CD4-positive, alpha-beta T cell treated with Interleukin-15 for 1 hour (primary cell): Measurements from ENCODE around the gene CAAP1.
"Not testable (repeated sequence)": the region's sequence is repeated elsewhere in the genome, so short reads cannot be mapped to it uniquely, and the experiment has no call there.

Experiments used
- DNase-seq: peaks from one replicate; pipeline ENCODE4 v3.0.0-alpha.2; 2020

Gene CAAP1

GRCh38 chr9:26892251-26893029, at the start of gene CAAP1:
Gene CAAP1, minus strand, starts transcription at chr9:26892802. Its CDS starts 87 bp downstream, at chr9:26892715.
- peak; percentile 94 for DNase-seq

- no peak for DNase-seq
Measured at GRCh38 chr9:26940779-26941178, 48.2 kb upstream of the CAAP1 start.

- DNase-seq: no peak
Measured at GRCh38 chr9:26939955-26940711, 47.5 kb upstream of the CAAP1 start.

- DNase-seq: no peak
Measured at GRCh38 chr9:26937816-26938371, 45.3 kb upstream of the CAAP1 start.

GRCh38 chr9:26935847-26936246, 43.2 kb upstream of the CAAP1 start:
- DNase-seq: no peak

- no peak for DNase-seq
Measured at GRCh38 chr9:26928902-26929495, 36.4 kb upstream of the CAAP1 start.

GRCh38 chr9:26925609-26926008, 33.0 kb upstream of the CAAP1 start:
- DNase-seq: no peak

- DNase-seq: no peak
Measured at GRCh38 chr9:26919698-26920097, 27.1 kb upstream of the CAAP1 start.

- no peak for DNase-seq
Measured at GRCh38 chr9:26913138-26913668, 20.6 kb upstream of the CAAP1 start.

GRCh38 chr9:26904671-26905070, 12.1 kb upstream of the CAAP1 start:
- no peak for DNase-seq

GRCh38 chr9:26904070-26904469, 11.5 kb upstream of the CAAP1 start:
- no peak for DNase-seq

- DNase-seq: no peak
Measured at GRCh38 chr9:26893030-26893676, 551 bp upstream of the CAAP1 start.

GRCh38 chr9:26891726-26892125, 876 bp downstream of the CAAP1 start:
- no peak for DNase-seq

- no peak for DNase-seq
Measured at GRCh38 chr9:26888271-26888670, 4.3 kb downstream of the CAAP1 start.

GRCh38 chr9:26882154-26882553, 10.4 kb downstream of the CAAP1 start:
- no peak for DNase-seq

GRCh38 chr9:26880262-26880661, 12.3 kb downstream of the CAAP1 start:
- no peak for DNase-seq

- not testable (repeated sequence) for DNase-seq
Measured at GRCh38 chr9:26875155-26875554, 17.4 kb downstream of the CAAP1 start.

GRCh38 chr9:26870292-26870691, 22.3 kb downstream of the CAAP1 start:
- no peak for DNase-seq

- DNase-seq: no peak
Measured at GRCh38 chr9:26863074-26863473, 29.5 kb downstream of the CAAP1 start.

GRCh38 chr9:26856413-26857032, 36.1 kb downstream of the CAAP1 start:
- DNase-seq: no peak

GRCh38 chr9:26850995-26851394, 41.6 kb downstream of the CAAP1 start:
- DNase-seq: no peak

- DNase-seq: no peak
Measured at GRCh38 chr9:26833792-26834191, 58.8 kb downstream of the CAAP1 start.
